GM19099 (cell line): Measurements from ENCODE around the gene AP5B1.

Experiments
- POLR2A ChIP-seq: IDR thresholded peaks from 3 replicates; pipeline ENCODE4 v1.6.1; 2011; ENCODE audit warnings: low read depth; ENCODE audit not compliant: insufficient read length; ENCODE audit errors: extremely low read depth

The AP5B1 gene

DNA sequence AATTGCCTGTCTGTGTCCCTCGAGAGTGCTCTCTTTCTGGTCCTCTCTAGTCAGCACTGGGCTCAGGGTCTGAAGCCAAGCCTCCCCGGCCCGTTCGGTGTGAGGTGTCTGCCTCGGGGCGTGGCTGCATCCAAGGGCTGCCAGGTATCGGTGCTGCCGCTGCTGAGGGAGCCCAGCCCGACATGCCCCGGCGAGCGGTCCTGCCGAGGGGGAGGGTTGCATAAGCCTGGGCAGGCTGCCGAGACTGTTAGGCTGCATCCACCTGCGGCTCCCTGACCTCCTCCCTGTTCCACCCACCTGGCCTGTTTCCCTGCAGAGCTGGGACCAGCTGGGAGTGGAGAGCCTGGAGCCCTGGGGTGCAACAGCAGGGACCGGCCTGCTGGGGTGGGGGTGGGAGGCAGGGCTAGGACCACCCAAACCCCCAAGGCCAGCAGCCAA, 12.4 kb upstream of the AP5B1 start:
- TF ChIP-seq POLR2A: no peak

DNA sequence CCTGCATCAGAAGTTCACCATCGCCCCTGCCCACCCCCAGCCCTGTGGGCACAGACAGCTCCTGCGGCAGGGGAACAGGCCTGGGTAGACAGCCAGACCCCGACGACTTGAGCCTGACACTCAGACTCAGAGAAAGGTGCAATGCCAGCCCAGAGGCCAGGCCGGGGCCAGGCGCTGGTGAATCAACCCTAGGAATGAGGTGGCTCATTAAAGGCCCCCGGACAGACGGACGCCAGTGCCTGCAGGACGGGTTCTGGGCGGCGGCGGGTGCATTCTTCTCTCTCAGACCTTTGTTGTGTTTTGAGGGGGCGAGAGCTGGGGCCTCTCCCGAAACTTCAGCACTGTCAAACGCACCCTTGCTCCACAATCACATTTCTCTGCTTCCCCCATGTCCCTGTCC, 11.7 kb upstream of the AP5B1 start:
- TF ChIP-seq POLR2A: no peak

DNA sequence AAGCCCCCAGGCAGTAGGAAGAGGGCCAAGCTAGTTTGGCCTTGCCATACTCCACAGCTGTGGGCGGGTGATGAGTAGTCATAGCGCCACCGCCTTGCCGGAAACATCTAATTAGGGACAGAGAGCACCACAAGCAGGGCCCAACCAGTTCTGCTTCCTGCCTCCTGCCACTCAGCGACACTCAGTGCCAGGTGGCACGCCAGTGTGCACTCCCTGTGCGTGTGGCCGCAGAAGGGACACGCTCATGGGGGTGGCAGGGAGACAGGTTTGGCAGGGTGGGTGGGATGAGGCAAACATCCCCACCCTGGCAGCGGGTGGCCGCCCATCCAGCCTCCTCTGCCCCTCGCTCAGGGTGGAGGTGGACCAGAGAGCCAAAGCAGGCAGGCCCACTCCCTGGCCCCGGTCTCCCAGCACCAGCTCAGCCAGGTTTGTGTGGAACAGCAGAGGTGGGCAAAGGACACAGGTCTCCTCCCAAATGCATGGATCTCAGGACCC, 11.0 kb upstream of the AP5B1 start:
- TF ChIP-seq POLR2A: no peak

DNA sequence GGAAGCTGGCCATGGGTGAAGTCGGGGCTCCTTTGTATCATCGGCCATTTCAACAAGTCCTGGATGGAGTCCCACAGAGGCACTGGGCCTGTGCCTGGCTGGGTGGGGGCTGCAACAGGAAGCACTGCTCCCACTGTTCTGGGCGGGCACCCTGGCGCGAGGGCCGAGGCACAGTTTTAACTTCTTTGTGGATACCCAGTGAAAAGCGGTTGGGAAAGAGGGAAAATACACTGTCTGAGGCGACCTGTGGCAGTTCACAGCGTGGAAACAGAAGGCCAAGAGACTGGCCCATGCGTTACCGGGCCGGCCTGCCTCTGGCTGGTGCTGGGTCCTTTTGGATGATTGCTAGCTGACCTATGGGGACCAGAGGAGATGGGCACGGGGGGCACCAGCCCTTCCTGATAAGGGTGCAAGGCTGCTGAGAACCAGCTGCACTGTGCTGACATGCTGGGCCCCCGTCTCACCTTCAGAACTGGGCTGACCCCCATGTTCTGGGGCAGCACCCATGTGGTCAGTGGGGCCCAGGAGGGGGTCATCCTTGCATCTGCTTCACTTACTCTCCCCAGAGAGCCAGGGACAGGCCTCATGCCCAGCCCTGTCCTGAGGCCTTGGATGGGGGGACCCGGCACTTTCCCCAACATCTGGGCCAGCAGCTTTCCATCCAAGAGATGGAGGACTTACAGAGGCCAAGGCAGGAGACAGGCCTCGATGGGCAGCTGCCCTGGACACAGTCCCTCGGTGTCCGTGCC, 10.3 kb upstream of the AP5B1 start:
- TF ChIP-seq POLR2A: no peak

DNA sequence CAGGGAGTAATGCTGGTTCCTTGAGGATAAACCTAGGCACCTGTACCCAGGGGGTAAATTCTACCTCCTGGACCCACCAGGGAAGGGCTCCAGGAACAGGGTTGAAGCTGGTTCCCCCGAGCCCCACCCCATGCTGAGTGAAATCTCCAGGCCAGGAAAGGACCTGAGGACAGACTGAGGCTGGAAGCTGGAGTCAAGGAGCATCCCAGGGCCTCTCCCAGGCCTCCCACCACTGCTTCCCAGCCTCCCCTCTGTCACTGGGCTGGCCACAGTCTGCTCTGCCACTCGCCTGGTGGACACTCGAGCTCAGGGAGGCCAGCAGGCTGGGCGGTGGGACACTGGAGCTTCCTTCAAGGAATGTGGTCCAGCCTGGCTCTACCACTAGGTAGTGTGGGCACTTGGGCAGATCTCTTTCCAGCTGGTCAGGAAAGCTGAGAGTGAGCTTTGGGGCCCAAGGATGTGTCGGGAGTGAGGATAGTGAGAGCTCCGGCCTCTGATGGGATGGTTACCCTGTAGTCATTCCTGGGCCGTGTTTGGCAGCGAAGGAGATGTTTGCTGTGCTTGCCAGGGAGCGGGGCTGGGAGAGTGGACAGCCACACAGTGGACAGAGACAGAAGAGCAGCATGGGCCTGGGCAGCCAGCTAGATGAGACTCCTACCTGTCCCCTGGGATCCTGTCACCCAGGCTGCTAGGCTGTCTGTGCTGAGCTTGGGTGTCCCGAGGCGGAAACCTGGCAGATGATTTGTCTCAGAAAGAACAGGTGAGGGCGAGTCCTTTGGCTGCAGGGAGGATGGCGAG, 9.5 kb upstream of the AP5B1 start:
- TF ChIP-seq POLR2A: no peak

DNA sequence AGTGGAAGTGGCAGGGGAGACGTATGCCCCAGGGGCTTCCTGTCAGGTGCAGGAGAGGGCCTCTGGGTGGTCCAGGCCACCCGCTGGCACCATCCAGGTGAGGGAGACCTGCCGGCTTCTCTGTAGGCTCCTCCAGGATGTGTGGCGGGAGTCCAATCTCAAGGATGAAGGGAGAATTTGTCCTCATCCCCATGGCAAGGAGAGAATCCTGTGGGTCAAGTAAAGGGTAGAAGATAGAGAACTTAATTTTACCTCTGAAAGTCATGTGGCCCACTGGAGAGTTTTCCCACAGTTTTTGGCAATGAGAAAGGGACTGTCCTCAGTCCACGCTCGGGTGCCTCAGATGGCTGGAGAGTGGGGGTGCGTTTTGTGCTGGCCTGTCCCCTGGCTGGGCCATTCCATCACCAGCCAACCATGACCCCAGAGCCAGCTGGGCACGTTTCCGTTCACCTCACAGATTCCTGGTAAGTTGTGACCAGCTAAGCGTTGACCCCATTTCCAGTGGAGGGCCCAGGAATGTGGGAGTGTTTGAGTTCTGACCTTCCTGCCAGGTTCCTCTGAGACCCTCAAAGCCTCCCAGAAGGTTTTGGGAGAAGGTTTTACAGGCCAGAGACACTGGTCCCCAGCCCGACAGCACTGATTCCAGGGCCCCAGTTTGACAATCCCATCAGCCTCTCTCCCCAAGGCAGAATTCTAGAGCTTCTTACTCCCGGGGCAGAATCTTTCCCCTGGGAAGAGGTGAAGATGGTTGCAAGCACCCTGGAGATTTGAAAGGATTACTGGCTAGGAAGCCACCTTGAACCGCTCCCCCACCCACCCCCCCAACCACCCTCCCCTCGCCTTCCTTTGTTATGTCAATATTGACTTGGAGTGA, 8.7 kb upstream of the AP5B1 start:
- no peak for TF ChIP-seq POLR2A

DNA sequence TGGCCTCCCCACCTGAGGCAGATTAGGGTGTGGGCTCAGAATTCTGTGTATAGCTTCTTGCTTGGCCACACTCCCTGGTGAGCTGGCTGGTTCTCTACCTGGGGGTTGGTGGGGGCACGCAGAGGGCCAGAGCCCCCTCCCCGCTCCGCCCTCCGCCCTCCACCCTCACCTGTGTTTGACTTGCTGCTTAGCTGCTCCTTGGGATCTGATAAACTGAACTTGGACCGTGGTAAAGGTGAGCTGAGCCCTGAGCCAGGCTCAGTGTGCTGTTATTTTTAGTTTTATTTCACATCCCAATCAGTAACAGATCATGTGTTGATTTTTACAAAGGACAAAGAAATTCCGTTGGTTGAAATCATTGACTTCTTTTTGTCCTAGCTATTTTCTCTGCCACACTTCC, 8.0 kb upstream of the AP5B1 start:
- TF ChIP-seq POLR2A: no peak

DNA sequence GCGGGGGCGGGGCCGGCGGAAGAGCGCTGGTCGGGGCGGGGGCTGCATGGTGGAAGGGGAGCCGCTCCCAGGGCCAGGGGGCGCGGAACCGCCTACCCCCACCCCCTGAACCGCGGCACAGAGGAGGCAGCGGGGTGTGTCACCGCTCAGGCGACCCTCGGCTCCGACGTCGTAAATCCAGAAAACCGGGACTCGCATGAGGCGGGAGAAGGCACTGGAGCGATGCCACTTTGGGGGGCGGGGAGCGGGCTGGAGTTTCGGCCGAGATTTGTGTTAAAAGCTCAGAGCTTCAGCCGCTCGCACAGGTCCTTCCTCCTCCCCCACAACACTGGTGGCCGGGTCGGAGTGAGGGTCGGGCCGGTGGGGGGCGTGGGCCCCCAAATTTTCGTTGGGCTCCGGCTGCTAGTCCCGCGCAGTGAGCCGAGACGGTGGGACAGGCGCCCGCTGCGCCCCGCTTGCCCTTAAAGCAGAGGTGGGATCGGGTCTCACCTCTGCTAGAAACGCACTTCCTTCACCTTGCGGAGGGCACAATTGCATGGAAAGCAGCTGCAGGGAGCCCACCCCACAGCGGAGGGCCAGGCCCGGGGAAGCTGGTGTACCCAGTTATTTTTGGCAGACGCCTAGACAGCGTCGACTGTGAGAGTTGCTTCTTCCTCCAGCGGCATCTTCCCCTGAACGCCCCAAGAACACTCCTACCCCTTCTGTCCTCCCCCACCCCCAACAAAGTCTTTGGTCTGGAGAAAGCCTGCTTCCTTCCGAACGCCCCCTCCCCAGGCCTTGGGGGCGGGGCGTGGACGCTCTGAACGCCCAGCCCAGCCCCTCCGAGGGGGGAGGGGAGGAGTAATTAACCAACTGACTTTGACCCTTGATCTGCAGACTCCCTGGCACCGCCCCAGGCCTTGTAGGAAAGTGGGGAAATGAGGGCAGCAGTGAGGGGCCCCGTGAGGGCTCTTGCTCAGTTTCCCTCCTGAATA, 7.2 kb upstream of the AP5B1 start:
- TF ChIP-seq POLR2A: no peak

DNA sequence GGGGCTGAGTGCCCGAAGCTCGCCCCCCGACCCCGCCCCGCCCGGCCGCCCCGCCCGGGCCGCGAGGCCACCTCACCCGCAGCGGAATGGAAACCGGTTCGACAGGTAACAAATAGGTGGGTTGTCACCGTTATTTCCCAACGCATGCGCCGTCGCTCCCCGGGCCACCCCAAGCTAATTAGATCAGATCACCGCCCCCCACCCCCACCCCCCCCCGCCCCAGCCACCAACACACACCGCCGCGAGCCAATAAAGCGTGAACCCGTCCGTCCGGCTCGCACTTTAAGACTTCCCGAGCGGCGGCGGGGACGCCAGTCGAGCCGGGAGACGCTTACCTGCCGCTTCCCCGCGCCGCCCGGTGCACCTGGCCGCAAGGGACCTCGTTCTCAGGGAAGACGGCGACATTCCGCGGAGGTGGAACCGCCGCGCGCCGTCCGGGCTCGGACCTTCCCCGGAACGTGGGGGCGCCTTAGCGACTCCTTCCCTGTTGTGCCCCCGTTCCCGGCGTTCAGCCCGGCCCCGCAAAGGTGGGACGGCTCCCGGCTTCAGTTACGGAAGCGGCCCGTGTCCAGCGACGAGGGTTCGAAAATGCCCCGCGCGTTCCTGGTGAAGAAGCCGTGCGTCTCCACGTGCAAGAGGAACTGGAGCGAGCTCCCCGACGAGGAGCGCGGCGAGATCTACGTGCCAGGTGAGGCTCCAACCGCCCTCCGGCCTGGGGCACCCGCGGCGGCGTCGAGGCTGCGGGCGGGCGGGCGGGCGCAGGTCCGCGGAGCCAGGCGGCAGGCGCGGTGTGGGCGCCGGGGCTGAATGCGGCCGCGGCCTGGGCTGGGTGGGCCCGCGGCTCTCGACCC, 6.2 kb upstream of the AP5B1 start, which contains the start of gene OVOL1:
OVOL1 (plus strand) TSS at position 278 of the 851 bp plus-strand sequence; CDS start at position 589, 311 bp downstream.
- TF ChIP-seq POLR2A: no peak

DNA sequence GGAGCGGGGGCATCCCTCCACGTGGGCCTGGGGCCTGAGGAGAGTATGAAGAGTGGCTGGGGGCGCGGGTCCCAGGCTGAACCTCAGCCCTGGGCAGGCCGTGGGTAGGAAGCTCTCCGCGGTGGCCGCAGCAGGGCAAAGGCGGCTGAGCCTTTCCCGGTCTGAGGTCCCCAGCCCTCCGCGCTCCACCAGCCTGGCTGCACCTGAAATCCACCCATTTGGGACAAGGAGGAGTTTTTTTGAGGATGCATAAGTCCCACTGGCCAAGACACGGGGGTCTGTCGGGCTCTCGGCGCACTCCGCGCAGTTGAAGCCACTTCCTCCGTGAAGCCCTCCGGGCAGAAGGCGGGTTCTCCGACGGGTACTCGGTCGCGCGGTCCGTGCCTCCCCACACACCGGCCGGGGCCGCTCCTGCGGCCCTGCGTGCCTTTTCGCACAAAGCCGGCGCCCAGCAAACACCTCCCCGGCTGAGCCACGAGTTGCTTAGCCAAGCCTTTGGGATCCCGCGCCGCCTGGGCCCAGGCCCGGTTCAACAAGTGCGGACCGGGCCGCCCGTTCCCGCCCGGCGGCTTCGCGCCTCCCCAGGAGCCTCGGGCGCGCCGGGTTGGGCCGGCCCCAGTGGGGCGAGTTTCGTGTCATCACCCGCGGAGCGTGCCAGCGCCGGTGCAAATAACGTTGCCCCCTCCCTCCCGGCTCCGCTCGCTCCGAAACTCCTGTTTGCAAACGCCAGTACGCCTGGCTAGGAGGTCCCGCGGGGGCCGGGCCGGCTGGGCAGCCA, 5.4 kb upstream of the AP5B1 start:
- no peak for TF ChIP-seq POLR2A

DNA sequence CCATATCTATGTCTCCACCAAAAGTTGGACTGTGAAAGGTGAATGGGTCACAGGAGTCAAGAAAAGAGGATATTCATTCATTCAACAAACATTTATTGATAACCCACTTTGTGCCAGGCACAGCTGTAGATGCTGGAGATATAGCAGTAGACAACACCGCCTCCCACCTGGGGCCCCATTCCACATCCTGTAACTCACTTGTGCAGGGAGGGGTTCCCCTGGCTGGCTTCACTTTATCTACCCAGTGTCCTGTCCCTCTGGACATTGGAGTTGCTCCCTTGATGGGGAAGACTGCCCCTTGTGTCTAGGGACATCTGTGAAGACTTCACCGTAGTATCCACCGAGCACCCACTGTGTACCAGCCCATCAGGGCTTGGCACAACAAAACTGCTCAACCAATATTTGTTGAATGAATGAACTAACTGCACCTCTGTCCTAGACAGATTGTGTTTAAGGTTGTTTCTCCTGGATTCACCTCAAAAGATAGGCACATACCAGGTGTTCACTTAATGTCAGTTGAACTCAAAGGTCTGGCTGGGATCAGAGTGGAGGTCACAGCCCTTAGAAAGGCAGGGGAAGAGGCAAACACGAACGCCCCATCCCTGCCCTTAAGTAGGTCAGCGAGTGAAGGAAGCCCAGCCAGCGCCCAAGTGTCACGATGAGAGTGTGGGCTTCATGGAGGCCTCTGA, 4.7 kb upstream of the AP5B1 start:
- no peak for TF ChIP-seq POLR2A

DNA sequence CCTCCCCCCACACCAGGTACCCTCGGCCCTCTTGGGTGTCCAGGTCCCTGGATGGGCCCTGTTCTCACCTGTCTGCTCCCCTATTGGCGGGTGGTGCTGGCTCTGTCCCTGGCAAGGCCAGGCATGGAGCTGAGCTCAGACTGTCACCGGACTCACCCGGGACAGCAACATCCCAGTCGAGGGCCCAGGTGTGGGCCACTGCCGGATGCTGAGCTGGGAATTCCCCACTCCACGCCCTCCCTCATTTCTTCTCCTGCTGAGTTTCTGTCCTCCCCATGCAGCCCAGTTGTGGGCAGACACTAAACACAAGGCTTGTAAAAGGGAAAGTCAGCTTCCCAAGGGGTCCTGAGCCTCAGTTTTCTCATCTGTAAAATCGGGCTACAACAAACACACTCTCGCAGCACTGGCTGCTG, 2.0 kb upstream of the AP5B1 start:
- no peak for TF ChIP-seq POLR2A
